Smooth muscle cell (in vitro differentiated cells): ENCODE data around the gene KRTAP1-5. TPM values are rescaled to one million over a fixed set of nuclear protein-coding genes. Genes with fewer than 3 reads are reported as not detected.
A peak's percentile ranks its signal among the peaks of the same experiment; 100 is the strongest.

Source experiments
- DNase-seq: peaks from one replicate; lab custom pipeline; 2025; ENCODE audit not compliant: unreplicated experiment; lab: John Stamatoyannopoulos, UW
- H2AFZ ChIP-seq: fragments of 200-600 bp; sonication (generic); 2 replicates; pipeline ENCODE4 v1.6.0; 2016; ENCODE audit warnings: antibody characterized with exemption, low read depth, mild to moderate bottlenecking
- H3F3A ChIP-seq: fragments of 200-600 bp; sonication (generic); 2 replicates; pipeline ENCODE4 v1.6.0; 2017; ENCODE audit warnings: antibody characterized with exemption, low read depth
- H3K27ac ChIP-seq: fragments of 200-600 bp; sonication (generic); 2 replicates; pipeline ENCODE4 v1.5.1; 2016; ENCODE audit warnings: low read depth, mild to moderate bottlenecking
- H3K27me3 ChIP-seq: fragments of 200-600 bp; sonication (generic); 2 replicates; pipeline ENCODE4 v1.6.1; 2016; ENCODE audit warnings: low read depth, mild to moderate bottlenecking
- H3K36me3 ChIP-seq: fragments of 200-600 bp; sonication (generic); 2 replicates; pipeline ENCODE4 v1.5.1; 2016; ENCODE audit warnings: low read depth
- H3K4me1 ChIP-seq: fragments of 200-600 bp; sonication (generic); 2 replicates; pipeline ENCODE4 v1.5.1; 2016; ENCODE audit warnings: low read depth
- H3K4me2 ChIP-seq: fragments of 200-600 bp; sonication (generic); 2 replicates; pipeline ENCODE4 v1.6.0; 2016; ENCODE audit warnings: mild to moderate bottlenecking
- H3K4me3 ChIP-seq: fragments of 200-600 bp; sonication (generic); 2 replicates; pipeline ENCODE4 v1.5.1; 2016; ENCODE audit warnings: mild to moderate bottlenecking
- H3K79me2 ChIP-seq: fragments of 200-600 bp; sonication (generic); 2 replicates; pipeline ENCODE4 v1.6.0; 2016; ENCODE audit warnings: low read depth, mild to moderate bottlenecking
- H3K9ac ChIP-seq: fragments of 200-600 bp; sonication (generic); 2 replicates; pipeline ENCODE4 v1.6.0; 2016; ENCODE audit warnings: low read depth
- H3K9me3 ChIP-seq: fragments of 200-600 bp; sonication (generic); replicated peaks from 2 replicates; pipeline ENCODE4 v1.5.1; 2016; ENCODE audit warnings: low read depth
- H4K20me1 ChIP-seq: fragments of 200-600 bp; sonication (generic); 2 replicates; pipeline ENCODE4 v1.6.0; 2016; ENCODE audit warnings: low read depth
- CTCF ChIP-seq: fragments of 200-600 bp; sonication (generic); IDR thresholded peaks from 2 replicates; pipeline ENCODE4 v1.5.1; 2017; ENCODE audit warnings: borderline replicate concordance, mild to moderate bottlenecking, antibody characterized with exemption; ENCODE audit not compliant: insufficient read depth, poor library complexity, severe bottlenecking
- WGBS: methylation state at CpG from one replicate; pipeline ENCODE4 v1.1.7; 2016; ENCODE audit warnings: low lambda C conversion rate; 5-methylcytosine and 5-hydroxymethylcytosine counted together
- polyA plus RNA-seq: library from polyadenylated mRNA; unstranded; fragments of >200 nt; fragmentation: Nextera tagmentation; extraction: Ambion mirVana; gene quantifications from 2 replicates; pipeline ENCODE4 v1.2.1, GENCODE V29; 2016
- total RNA-seq: library from RNA; depleted of rRNA; stranded (reverse); fragments of >200 nt; gene quantifications from 2 replicates; pipeline ENCODE4 v1.2.3, GENCODE V29; 2014

KRTAP1-5 gene
- total and polyA plus RNA-seq, 2 experiments from 2014 or later: 1.1 to 3.0 TPM

GRCh38 chr17:40981115-40981514, 45.9 kb downstream of the KRTAP1-5 start:
- no peaks in the 10 kb centered on the region for H3K79me2 ChIP-seq
- no peak overlapping the region for H3K4me3 ChIP-seq
- peaks cover 7% of the 10 kb centered on the region for H3K4me1 ChIP-seq
- no peaks in the 10 kb centered on the region for H3K9me3 ChIP-seq
- no peaks in the 10 kb centered on the region for H3K36me3 ChIP-seq
- no peak for TF ChIP-seq CTCF
- H3K27me3 ChIP-seq: no peaks in the 10 kb centered on the region
- no peaks in the 10 kb centered on the region for H3F3A ChIP-seq
- no peak for DNase-seq
- no peak overlapping the region for H2AFZ ChIP-seq
- WGBS: 73% methylated on average over 5 of the region's 5 CpGs
- H3K4me2 ChIP-seq: peak overlapping the region; percentile 9
- no peaks in the 10 kb centered on the region for H4K20me1 ChIP-seq
- H3K27ac ChIP-seq: no peak overlapping the region
- no peak overlapping the region for H3K9ac ChIP-seq

- no peak for TF ChIP-seq CTCF
- Histone ChIP-seq H3K27me3 (no peaks in the 10 kb centered on the region), H3F3A (no peaks in the 10 kb centered on the region), H3K79me2 (no peaks in the 10 kb centered on the region), H4K20me1 (no peaks in the 10 kb centered on the region), H3K9me3 (no peaks in the 10 kb centered on the region), H3K36me3 (no peaks in the 10 kb centered on the region), H3K4me2 (peak overlapping the region; percentile 9), H3K4me3 (no peak overlapping the region), H2AFZ (no peak overlapping the region), H3K9ac (no peak overlapping the region), H3K27ac (no peak overlapping the region), H3K4me1 (peaks cover 7% of the 10 kb centered on the region)
- WGBS: 9% methylated on average over 8 of the region's 8 CpGs
- DNase-seq: peak; percentile 7
These were observed 46.4 kb downstream of the KRTAP1-5 start for GRCh38 chr17:40980596-40980995.

- WGBS: 73% methylated on average over 3 of the region's 3 CpGs
- no peak overlapping the region for H2AFZ ChIP-seq
These were observed 46.9 kb downstream of the KRTAP1-5 start for GRCh38 chr17:40980117-40980516.

More at GRCh38 chr17:40980117-40980516, 46.9 kb downstream of the KRTAP1-5 start:
- TF ChIP-seq CTCF: no peak
- H4K20me1 ChIP-seq: no peaks in the 10 kb centered on the region
- no peaks in the 10 kb centered on the region for H3K27me3 ChIP-seq
- no peaks in the 10 kb centered on the region for H3K9me3 ChIP-seq
- H3K4me1 ChIP-seq: peaks cover 7% of the 10 kb centered on the region
- no peak overlapping the region for H3K27ac ChIP-seq
- H3K36me3 ChIP-seq: no peaks in the 10 kb centered on the region
- no peak overlapping the region for H3K9ac ChIP-seq
- no peak for DNase-seq
- no peak overlapping the region for H3K4me3 ChIP-seq
- H3K4me2 ChIP-seq: no peak overlapping the region
- H3F3A ChIP-seq: no peaks in the 10 kb centered on the region
- no peaks in the 10 kb centered on the region for H3K79me2 ChIP-seq
